HCT116 (cell line): ENCODE data around the gene ZNF592. TPM values are rescaled to one million over a fixed set of nuclear protein-coding genes. Genes with fewer than 3 reads are reported as not detected.

ENCODE experiments used
- ATAC-seq: fragments of 200-7000 bp; cut with Tn5 transposase; 2 replicates; pipeline ENCODE4 v1.9.1; 2020; ENCODE audit warnings: mild to moderate bottlenecking, moderate library complexity
- BruUV-seq: library from RNA; stranded (reverse); fragments of 400-500 nt; replicated peaks from 2 replicates; lab custom pipeline; 2021; lab: Mats Ljungman, UMichigan
- CTCF ChIA-PET: fragments of 300-600 bp; sonication (Branson Sonifier 250); formaldehyde crosslinking; loops from one replicate; lab custom pipeline; 2021; ENCODE audit warnings: antibody characterized with exemption; lab: Charles Lee
- POLR2A ChIA-PET: fragments of 300-600, 350-600 bp; sonication (Branson Sonifier 250); formaldehyde crosslinking; loops from one replicate; lab custom pipeline; 2021; ENCODE audit warnings: antibody characterized with exemption; lab: Charles Lee
- RAD21 ChIA-PET, 2 experiments: fragments of 300-600 bp; sonication (Branson Sonifier 250); formaldehyde crosslinking; loops; one replicate each; lab custom pipeline; 2023; ENCODE audit warnings: low total read pairs in 2 of 2; ENCODE audit not compliant: uncharacterized antibody in 2 of 2, unreplicated experiment in 2 of 2, low non-redundant PET in 1 of 2; lab: Charles Lee
- DNase-seq: peaks from one replicate; pipeline ENCODE4 v3.0.0-alpha.2; 2010; ENCODE audit warnings: low read depth, low spot score
- H2AFZ ChIP-seq: fragments of 200-600 bp; shearing (Covaris generic), sonication (generic); 2 replicates; pipeline ENCODE4 v1.6.1; 2017; ENCODE audit warnings: low read depth, mixed run types, mixed read lengths, antibody characterized with exemption, low read length; ENCODE audit not compliant: poor library complexity, severe bottlenecking
- H3K27ac ChIP-seq: 2 replicates; pipeline ENCODE4 v1.5.1; 2012; ENCODE audit warnings: low read depth, low read length
- H3K27me3 ChIP-seq: fragments of 200-600 bp; sonication (generic); 2 replicates; pipeline ENCODE4 v1.6.1; 2016; ENCODE audit warnings: mixed run types, low read length, mixed read lengths; ENCODE audit not compliant: insufficient read depth
- H3K36me3 ChIP-seq, 2 experiments: fragments of 200-500 bp in 1 of 2; fragments of 200-600 bp in 1 of 2; sonication (Bioruptor generic) in 1 of 2; sonication (generic) in 1 of 2; 2 replicates each; pipeline versions ENCODE4 v1.5.1 to v1.6.1; 2014 to 2016; ENCODE audit warnings: low read length in 2 of 2, inconsistent platforms in 1 of 2, mixed read lengths in 1 of 2, mixed run types in 1 of 2; ENCODE audit not compliant: insufficient read depth in 2 of 2, control insufficient read depth in 1 of 2
- H3K4me1 ChIP-seq, 2 experiments: fragments of 200-600 bp in 1 of 2; sonication (generic) in 1 of 2; 2 replicates each; pipeline versions ENCODE4 v1.5.1 to v1.6.1; 2012 to 2017; ENCODE audit warnings: low read length in 2 of 2, inconsistent platforms in 1 of 2, mild to moderate bottlenecking in 1 of 2, mixed read lengths in 1 of 2, mixed run types in 1 of 2, moderate library complexity in 1 of 2; ENCODE audit not compliant: insufficient read depth in 2 of 2, control insufficient read depth in 1 of 2
- H3K4me2 ChIP-seq: fragments of 200-600 bp; sonication (generic); 2 replicates; pipeline ENCODE4 v1.6.1; 2017; ENCODE audit warnings: mixed run types, low read length, mixed read lengths
- H3K4me3 ChIP-seq, 2 experiments: fragments of 200-600 bp in 1 of 2; sonication (generic) in 1 of 2; replicated peaks in 1 of 2; 2 replicates each; pipeline ENCODE4 v1.5.1; 2011 to 2016; ENCODE audit warnings: low read length in 2 of 2, control low read depth in 1 of 2, low read depth in 1 of 2, mild to moderate bottlenecking in 1 of 2, mixed read lengths in 1 of 2, mixed run types in 1 of 2
- H3K79me2 ChIP-seq: fragments of 200-600 bp; sonication (generic); 2 replicates; pipeline ENCODE4 v1.6.1; 2017; ENCODE audit warnings: mild to moderate bottlenecking, mixed run types, low read length, moderate library complexity, mixed read lengths; ENCODE audit not compliant: insufficient read depth
- H3K9ac ChIP-seq: fragments of 200-600 bp; sonication (generic); 2 replicates; pipeline ENCODE4 v1.6.1; 2016; ENCODE audit warnings: low read length, mixed read lengths
- H3K9me2 ChIP-seq: fragments of 200-600 bp; sonication (generic), shearing (Covaris generic); 2 replicates; pipeline ENCODE4 v1.6.1; 2017; ENCODE audit warnings: mixed run types, mild to moderate bottlenecking, moderate library complexity; ENCODE audit not compliant: insufficient read depth
- H3K9me3 ChIP-seq, 2 experiments: fragments of 200-500 bp in 1 of 2; fragments of 200-600 bp in 1 of 2; sonication (Bioruptor generic) in 1 of 2; sonication (generic) in 1 of 2; 2 replicates each; pipeline ENCODE4 v1.6.1; 2014 to 2017; ENCODE audit warnings: low read length in 2 of 2, mixed read lengths in 2 of 2, inconsistent platforms in 1 of 2, low read depth in 1 of 2, mild to moderate bottlenecking in 1 of 2, mixed run types in 1 of 2, moderate library complexity in 1 of 2; ENCODE audit not compliant: control insufficient read depth in 1 of 2, insufficient read depth in 1 of 2
- H4K20me1 ChIP-seq: fragments of 200-600 bp; sonication (generic), shearing (Covaris generic); 2 replicates; pipeline ENCODE4 v1.6.1; 2017; ENCODE audit warnings: mixed run types, mild to moderate bottlenecking, moderate library complexity; ENCODE audit not compliant: insufficient read depth
- ATF3 ChIP-seq: IDR thresholded peaks from 2 replicates; pipeline ENCODE4 v1.6.1; 2012
- EGR1 ChIP-seq: IDR thresholded peaks from 2 replicates; pipeline ENCODE4 v1.6.1; 2012; ENCODE audit warnings: low read depth
- ELF1 ChIP-seq: IDR thresholded peaks from 2 replicates; pipeline ENCODE4 v1.6.1; 2012; ENCODE audit warnings: low read depth, borderline replicate concordance
- EZH2 ChIP-seq: fragments of 200-600 bp; sonication (generic); IDR thresholded peaks from 2 replicates; pipeline ENCODE4 v1.6.1; 2017; ENCODE audit warnings: antibody characterized with exemption, mixed run types
- JUND ChIP-seq: IDR thresholded peaks from 2 replicates; pipeline ENCODE4 v1.6.1; 2012
- POLR2A ChIP-seq: IDR thresholded peaks from 2 replicates; pipeline ENCODE4 v1.7.0; 2011; ENCODE audit warnings: borderline replicate concordance; ENCODE audit not compliant: insufficient read depth, insufficient read length; ENCODE audit errors: extremely low read depth
- POLR2AphosphoS5 ChIP-seq: IDR thresholded peaks from 2 replicates; pipeline ENCODE4 v1.6.1; 2011; ENCODE audit warnings: mild to moderate bottlenecking, low read depth, low read length, moderate library complexity
- SIN3A ChIP-seq: IDR thresholded peaks from 2 replicates; pipeline ENCODE4 v1.6.1; 2012; ENCODE audit warnings: low read depth
- TCF7L2 ChIP-seq: IDR thresholded peaks from 2 replicates; pipeline ENCODE4 v1.7.0; 2011; ENCODE audit warnings: borderline replicate concordance, inconsistent platforms; ENCODE audit not compliant: insufficient read depth, insufficient read length; ENCODE audit errors: extremely low read depth
- YY1 ChIP-seq: IDR thresholded peaks from 2 replicates; pipeline ENCODE4 v1.6.1; 2011; ENCODE audit warnings: low read length, low read depth, moderate library complexity, mild to moderate bottlenecking; ENCODE audit not compliant: insufficient replicate concordance; ENCODE audit errors: extremely low read depth
- ZFX ChIP-seq: fragments of 450-650 bp; IDR thresholded peaks from 2 replicates; pipeline ENCODE4 v1.6.1; 2017
- ZNF274 ChIP-seq: fragments of 200-500 bp; sonication (Bioruptor generic); IDR thresholded peaks from 2 replicates; pipeline ENCODE4 v1.6.1; 2014; ENCODE audit warnings: mild to moderate bottlenecking, low read depth, low read length, inconsistent platforms
- intact Hi-C: fragments of 100-400 bp; cut with micrococcal nuclease; formaldehyde crosslinking; loops from 2 replicates; pipeline ENCODE4 v1.10.0; 2022
- total RNA-seq: library from RNA; stranded (reverse); gene quantifications from one replicate; pipeline ENCODE4 v1.2.1, GENCODE V29; 2021; ENCODE audit not compliant: unreplicated experiment
- TF ChIP-seq, protein P1 (sequence below): IDR thresholded peaks from 2 replicates; pipeline ENCODE4 v1.6.1; 2012

Gene ZNF592
- total RNA-seq, 1 experiment from 2014 or later, result 26.4 TPM

GRCh38 chr15:84699538-84700191 lies 48.7 kb upstream of the ZNF592 start (continued):
- TF ChIP-seq, protein P1, sequence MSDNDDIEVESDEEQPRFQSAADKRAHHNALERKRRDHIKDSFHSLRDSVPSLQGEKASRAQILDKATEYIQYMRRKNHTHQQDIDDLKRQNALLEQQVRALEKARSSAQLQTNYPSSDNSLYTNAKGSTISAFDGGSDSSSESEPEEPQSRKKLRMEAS, result no peak
- TF ChIP-seq ZFX (no peak), ATF3 (no peak)

DNA sequence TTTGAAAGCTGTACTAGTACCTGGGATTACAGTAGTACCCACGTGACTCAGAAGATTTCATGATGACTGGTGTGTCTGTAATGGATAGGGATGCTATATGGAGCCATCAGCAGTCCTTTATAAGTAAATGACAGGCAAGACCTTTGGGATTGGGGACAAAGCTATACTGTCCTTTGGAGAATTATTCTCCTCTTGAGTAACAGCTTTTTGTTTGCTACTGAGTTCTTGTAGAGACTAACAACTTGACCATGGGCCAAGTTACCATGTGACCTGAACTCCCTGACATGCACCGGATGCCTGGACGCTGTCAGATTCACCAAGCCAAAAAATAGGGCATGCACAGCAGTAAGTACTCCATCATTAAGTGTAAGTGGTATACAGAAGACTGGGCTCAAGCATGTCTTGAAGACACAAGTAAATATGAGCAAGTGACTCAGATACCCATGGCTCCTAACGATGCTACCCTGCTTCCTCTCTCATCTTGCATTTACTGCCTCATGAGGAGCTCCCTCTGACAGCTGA lies 45.4 kb upstream of the ZNF592 start:
- peaks cover 0 to 4% of the 10 kb centered on the region in 2 experiments; a peak in 1 of 4 replicates for H3K36me3 ChIP-seq
- RAD21 ChIA-PET, result no interaction called here
- ATAC-seq (no peak), DNase-seq (no peak)
- no peaks in the 10 kb centered on the region for H3K4me1 ChIP-seq
- no peaks in the 10 kb centered on the region for H3K9me2 ChIP-seq
- H3K27me3 ChIP-seq, result no peaks in the 10 kb centered on the region
- H3K9ac ChIP-seq, result no peak overlapping the region
- POLR2A ChIA-PET, result interaction anchor here (1.3 kb wide), 1 partner anchor 13 kb away, joined by 4 read pairs; the partner anchor contains the start of gene SEC11A
- H2AFZ ChIP-seq, result no peak overlapping the region
- no peaks in the 10 kb centered on the region for H3K9me3 ChIP-seq
- TF ChIP-seq TCF7L2 (no peak), POLR2AphosphoS5 (no peak), JUND (no peak), YY1 (no peak), ZNF274 (no peak), EZH2 (no peak), SIN3A (no peak), POLR2A (no peak), EGR1 (no peak), ELF1 (no peak)
- TF ChIP-seq, protein P1, result no peak
- peaks cover 3% of the 10 kb centered on the region; the same call in 1 of the 2 replicates for H4K20me1 ChIP-seq
- H3K27ac ChIP-seq, result no peak overlapping the region
- intact Hi-C loops, result no loop called here
- no peak overlapping the region for H3K4me2 ChIP-seq
- H3K79me2 ChIP-seq, result peaks cover 100% of the 10 kb centered on the region
- BruUV-seq, result no TSS peak
- CTCF ChIA-PET, result no interaction called here
- H3K4me3 ChIP-seq, result no peak overlapping the region
